Bone marrow (tissue), 2 donors: ENCODE data around the gene NOTCH3.

Experiments
- DNase-seq, 2 donors: peaks; one replicate each; lab custom pipeline; 2025; lab: John Stamatoyannopoulos, UW

Gene NOTCH3

GRCh38 chr19:15159251-15159650 lies 41.5 kb downstream of the NOTCH3 start:
- no peak for DNase-seq

- DNase-seq: no peak
Measured at GRCh38 chr19:15156391-15156790, 44.4 kb downstream of the NOTCH3 start.

DNA sequence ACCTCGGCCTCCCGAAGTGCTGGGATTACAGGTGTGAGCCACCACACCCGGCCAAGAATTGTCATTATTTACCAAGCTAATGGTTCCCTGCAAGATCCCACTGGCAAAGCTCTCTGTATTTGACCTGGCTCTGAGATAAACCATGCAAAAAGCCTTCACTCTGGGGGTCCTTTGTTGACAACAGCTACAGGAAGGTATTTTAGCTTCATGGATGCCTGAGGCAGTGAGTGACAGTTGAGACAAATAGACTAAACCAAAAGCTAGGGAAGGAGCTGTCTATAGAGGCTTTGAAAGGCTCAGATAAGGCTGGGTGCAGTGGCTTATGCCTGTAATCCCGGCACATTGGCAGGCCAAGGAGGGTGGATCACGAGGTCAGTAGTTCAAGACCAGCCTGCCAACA lies 45.5 kb downstream of the NOTCH3 start:
- DNase-seq: no peak

DNA sequence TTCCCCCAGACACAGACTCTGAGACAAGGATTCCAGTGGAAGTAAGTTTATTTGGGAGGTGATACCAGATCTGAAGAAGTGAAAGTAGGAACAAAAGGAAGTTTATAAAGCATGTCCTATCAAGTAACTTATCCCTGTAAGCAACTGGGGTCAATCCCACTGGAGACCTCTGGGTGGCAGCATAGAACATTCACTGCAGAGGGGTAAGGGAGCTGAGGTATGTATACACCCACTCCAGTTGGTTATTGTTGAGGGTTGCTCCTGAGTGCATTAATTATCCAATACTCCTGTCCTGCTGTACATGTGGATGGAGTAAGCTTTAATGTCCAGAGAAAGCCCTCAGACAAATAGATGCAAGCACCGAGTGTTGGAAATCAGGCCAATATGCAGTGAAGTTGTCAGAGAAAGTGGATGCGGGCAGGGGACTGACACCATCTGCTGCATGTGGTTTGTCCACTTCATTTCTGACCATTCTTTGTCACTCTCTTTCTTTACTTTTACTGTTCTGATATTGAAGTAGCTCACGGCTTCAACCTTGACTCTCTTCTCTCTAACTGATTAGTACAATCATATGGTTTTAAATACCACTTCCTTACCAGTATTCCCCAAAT lies 46.7 kb downstream of the NOTCH3 start:
- peak in 1 of 2 donors; percentile 27 for DNase-seq

GRCh38 chr19:15149737-15150136 lies 51.1 kb downstream of the NOTCH3 start:
- no peak for DNase-seq

GRCh38 chr19:15147090-15147489 lies 53.7 kb downstream of the NOTCH3 start:
- no peak for DNase-seq

DNA sequence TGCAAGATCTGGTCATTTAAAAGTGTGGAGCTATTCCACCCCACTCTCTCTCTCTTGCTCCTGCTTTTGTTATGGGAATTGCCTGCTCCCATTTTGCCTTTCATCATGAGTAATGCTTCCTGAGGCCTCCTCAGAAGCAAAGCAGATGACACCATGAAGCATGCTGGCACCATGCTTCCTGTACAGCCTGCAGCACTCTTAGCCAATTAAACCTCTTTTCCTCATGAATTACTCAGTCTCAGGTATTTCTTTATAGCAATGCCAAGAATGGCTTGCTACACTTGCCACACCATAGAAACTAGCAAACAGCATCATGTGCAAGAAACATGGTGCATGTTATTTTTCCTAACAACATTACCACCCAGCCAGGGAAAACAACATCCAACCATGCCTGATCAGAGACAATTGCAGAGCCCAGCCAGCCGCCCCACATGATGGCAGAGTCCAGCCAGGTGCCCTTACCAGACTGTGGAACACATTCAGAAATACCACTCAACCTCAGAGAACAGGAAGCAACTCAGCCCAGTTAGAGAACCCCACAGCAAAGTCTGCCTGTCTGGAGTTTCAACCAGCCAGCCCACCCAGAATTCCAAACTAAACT lies 56.6 kb downstream of the NOTCH3 start:
- no peak for DNase-seq

- DNase-seq: no peak
Measured at GRCh38 chr19:15142313-15142712, 58.5 kb downstream of the NOTCH3 start.

DNA sequence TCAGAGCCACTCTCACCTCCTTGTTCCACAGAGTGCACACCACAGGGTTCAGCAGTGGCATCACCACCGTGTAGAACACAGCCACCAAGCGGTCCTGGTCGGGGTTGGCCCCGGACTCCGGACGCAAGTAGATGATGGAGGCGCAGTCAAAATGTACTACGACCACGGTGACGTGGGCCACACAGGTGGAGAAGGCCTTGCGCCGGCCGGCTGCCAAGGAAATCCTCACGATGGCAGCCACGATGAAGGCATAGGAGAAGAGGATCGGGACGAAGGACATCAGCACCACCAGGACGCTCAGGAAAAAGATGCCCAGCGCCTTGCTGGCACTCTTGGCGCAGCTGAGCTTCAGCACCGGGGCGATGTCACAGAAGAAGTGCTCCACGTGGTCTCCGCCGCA lies 59.7 kb downstream of the NOTCH3 start:
- no peak for DNase-seq

DNA sequence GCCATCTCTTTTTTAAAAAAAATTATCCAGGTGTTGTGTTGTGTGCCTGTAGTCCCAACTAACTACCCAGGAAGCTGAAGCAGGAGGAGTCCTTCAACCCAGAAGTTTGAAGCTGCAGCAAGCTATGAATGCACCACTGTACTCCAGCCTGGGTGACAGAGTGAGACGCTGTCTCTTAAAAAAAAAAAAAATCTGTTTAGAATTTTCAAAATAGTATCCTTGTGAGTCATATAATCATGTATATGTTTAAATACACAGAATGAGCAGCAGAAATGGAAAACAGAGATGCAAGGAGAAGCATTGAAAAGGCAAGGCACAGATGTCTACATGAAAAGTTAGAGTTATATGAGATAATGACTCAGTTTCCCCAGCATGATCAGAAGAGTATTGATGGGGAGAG lies 62.4 kb downstream of the NOTCH3 start:
- DNase-seq: no peak

DNA sequence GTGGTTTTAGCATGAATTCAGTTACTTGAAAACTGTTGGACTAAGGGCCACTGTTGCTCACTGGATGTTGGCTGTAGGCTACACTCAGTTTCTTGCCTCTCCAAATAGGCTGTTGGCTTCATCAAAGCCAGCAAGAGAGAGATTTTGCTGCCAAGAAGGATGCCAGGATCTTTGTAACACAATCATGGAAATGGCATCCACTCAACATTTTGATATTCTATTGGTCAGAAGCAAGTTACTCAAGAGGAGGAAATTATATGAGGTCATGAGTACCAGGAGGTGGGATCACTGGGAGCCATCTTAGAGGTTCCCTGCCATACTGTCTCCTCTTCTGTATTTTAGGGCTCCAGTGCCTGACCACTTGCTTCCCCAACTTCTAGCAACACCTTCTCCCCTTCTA lies 63.0 kb downstream of the NOTCH3 start:
- no peak for DNase-seq

GRCh38 chr19:15136234-15136954 lies 64.4 kb downstream of the NOTCH3 start:
- DNase-seq: no peak

GRCh38 chr19:15129856-15130585 lies 70.8 kb downstream of the NOTCH3 start:
- DNase-seq: no peak

DNA sequence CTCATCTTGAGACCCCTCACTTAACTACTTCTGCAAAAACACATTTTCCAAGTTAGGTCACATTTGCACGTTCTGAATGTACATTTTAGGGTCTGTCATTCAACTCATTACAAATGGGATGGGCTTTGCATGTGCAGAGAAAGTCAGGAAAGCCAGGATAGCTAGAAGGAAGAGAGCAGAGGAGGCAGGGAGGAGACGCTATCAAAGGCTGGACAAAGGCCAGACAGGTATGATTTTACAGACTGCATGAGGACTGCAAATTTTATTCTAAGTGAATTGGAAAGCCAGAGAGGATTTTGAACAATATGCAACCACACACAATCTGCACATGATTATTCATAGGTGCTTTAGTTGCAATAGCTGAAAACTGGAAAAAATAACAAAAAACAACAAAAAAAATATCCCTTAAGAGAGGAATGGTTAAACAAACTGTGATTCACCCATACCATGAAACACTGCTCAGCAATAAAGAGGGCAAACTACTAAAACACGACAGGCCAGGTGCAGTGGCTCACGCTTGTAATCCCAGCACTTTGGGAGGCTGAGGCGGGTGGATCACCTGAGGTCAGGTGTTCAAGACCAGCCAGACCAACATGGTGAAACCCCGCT lies 72.5 kb downstream of the NOTCH3 start:
- DNase-seq: no peak

DNA sequence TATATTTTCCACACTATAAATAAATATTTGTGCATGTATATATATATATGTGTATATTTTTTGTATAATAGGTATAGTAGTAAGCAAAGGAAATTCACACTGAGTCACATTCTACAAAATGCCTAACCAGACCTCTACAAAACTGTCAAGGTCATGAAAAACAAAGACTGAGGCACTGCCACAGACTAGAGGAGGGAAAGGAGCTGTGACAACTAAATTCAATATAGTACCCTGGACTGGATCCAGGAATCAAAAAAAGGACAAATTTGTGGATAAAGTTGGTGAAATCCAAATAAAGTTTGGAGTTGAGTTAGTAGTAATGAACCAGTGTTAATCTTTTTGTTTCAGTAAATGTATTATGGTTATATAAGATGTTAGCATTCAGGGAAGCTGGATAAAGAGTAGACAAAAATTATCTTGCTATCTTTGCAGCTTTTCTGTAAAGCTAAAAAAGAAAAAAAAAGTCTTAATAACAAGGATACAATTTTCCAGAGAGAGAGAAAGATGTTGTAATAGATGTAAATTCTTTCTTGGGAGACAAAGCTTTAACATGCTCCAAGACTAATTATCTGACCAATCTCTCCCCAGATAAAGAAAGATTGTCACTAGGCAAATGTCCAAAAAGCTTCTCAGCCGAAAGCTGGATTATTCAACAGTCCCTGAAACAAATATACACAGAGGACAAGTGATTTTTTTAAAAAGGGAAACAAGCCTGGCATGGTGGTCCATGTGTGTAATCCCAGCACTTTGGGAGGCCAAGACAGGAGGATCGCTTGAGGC lies 74.5 kb downstream of the NOTCH3 start:
- no peak for DNase-seq

DNA sequence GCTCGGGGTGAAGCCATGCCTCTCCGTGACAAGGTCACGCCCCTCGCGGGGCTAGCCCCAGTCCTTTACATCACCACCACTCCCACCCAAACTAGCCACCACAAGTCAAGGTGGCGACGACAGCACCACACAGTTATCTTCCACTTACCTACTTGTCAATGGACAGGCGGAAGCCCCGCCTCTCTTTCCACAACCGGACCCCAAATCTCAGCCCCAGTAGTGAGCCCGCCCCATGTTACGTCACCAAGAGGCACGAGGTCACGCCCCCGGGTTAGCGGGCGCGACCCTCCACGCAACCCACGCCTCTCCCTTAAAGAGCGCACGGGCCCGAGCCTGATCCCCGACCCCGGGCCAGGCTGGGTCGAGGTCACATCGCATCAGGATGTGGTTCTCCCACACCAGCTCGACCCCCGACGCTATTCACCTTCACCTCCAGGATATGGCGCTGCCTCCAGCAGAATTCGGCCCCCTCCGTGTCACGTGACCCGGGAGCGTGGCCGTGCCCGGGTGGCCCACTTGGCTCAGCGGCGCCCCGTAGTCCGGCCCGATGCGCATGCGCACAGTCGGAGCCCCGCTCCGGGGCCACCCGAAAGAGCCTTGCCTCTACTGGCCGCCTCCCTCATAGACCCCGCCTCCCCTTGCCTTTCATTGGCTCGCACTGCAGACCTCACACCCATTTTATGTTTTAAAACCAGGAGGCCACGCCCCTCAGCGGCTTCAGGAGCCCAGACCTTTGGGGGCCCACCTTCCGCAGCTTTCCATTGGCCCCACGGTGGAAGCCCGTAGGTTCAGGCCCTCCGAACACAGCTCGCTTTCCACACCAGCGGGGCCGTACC lies 75.3 kb downstream of the NOTCH3 start:
- peak; percentile 96 for DNase-seq

GRCh38 chr19:15124572-15125231 lies 76.1 kb downstream of the NOTCH3 start:
- DNase-seq: no peak

DNA sequence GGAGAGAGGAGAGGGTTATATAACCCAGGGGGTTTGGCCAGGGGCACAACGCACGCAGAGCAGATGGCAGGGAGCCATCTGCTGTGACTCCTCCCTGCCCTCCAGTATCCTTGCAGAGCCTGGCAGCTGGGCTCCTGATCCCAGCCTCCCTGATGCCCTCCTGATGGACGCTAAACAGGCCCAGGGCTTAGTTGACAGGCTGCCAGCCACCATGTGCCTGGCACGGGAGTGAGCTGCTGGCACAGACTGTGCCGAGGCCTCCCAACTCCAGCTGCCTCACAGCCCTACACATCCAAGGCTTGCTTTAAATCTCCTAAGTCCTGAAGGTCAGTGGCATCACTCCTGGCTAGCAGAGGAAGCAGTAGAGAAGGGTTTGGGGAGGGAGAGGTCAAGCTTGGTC lies 76.9 kb downstream of the NOTCH3 start:
- DNase-seq: no peak

GRCh38 chr19:15123031-15123890 lies 77.5 kb downstream of the NOTCH3 start:
- DNase-seq: no peak
